Stomach (tissue), 9 donors: Measurements from ENCODE around the gene STC2. TPM values are rescaled to one million over a fixed set of nuclear protein-coding genes. Genes with fewer than 3 reads are reported as not detected.
"Not testable (repeated sequence)": the region's sequence is repeated elsewhere in the genome, so short reads cannot be mapped to it uniquely, and the experiment has no call there.

Experiments
- DNase-seq, 2 donors: peaks; one replicate each; pipeline versions ENCODE4 v3.0.0 to v3.0.0-alpha.2; 2013 to 2019
- H3K27ac ChIP-seq, 5 donors: fragments of 200-600 bp in 4 of 5; sonication (generic) in 4 of 5; one replicate each; pipeline ENCODE4 v1.5.1; 2013 to 2019; ENCODE audit warnings: mild to moderate bottlenecking in 1 of 5, moderate library complexity in 1 of 5
- H3K27me3 ChIP-seq, 3 donors: fragments of 200-600 bp; sonication (generic); one replicate each; pipeline ENCODE4 v1.5.1; 2017 to 2019; ENCODE audit warnings: mixed run types in 1 of 3
- H3K36me3 ChIP-seq, 4 donors: fragments of 200-600 bp; sonication (generic); 1 replicate in 3 of 4; 2 replicates in 1 of 4; pipeline ENCODE4 v1.5.1; 2016 to 2019
- H3K4me1 ChIP-seq, 4 donors: fragments of 200-600 bp; sonication (generic); one replicate each; pipeline ENCODE4 v1.5.1; 2016 to 2019
- H3K4me3 ChIP-seq, 4 donors: fragments of 200-600 bp; sonication (generic) in 3 of 4; one replicate each; pipeline ENCODE4 v1.5.1; 2016 to 2019; ENCODE audit warnings: mild to moderate bottlenecking in 1 of 4
- H3K9me3 ChIP-seq, 4 donors: fragments of 200-600 bp; sonication (generic); one replicate each; pipeline ENCODE4 v1.5.1; 2016 to 2019
- EP300 ChIP-seq: sonication (generic); formaldehyde crosslinking; IDR thresholded peaks from one replicate; pipeline ENCODE4 v1.6.1; 2017; ENCODE audit warnings: antibody characterized with exemption
- POLR2A ChIP-seq, 4 donors: fragments of 450-650 bp; IDR thresholded peaks; one replicate each; pipeline ENCODE4 v1.6.1; 2016; ENCODE audit warnings: antibody characterized with exemption in 4 of 4, control low read depth in 2 of 4, mild to moderate bottlenecking in 1 of 4, moderate library complexity in 1 of 4
- POLR2AphosphoS5 ChIP-seq, 3 donors: sonication (generic); formaldehyde crosslinking; IDR thresholded peaks; one replicate each; pipeline ENCODE4 v1.6.1; 2016; ENCODE audit warnings: antibody characterized with exemption in 3 of 3
- WGBS, 5 donors: extraction: QIAGEN DNeasy Blood & Tissue Kit in 3 of 5; methylation state at CpG; one replicate each; pipeline versions ENCODE4 v1.1.5 to v1.1.7; 2013 to 2018; 5-methylcytosine and 5-hydroxymethylcytosine counted together
- intact Hi-C: fragments of 100-400 bp; cut with DNase I; formaldehyde crosslinking; loops from one replicate; pipeline ENCODE4 v1.15.1; 2023; ENCODE audit warnings: low total_unique reads
- polyA plus RNA-seq, 3 donors: library from polyadenylated mRNA; stranded (reverse); fragments of 200-250 nt; gene quantifications; one replicate each; pipeline ENCODE4 v1.2.3, GENCODE V29; 2013
- total RNA-seq, 5 donors: library from RNA; depleted of rRNA; stranded (reverse); fragments of >200 nt; gene quantifications; one replicate each; pipeline versions ENCODE4 v1.1.0 to v1.2.3, GENCODE V29; 2014 to 2016
- TF ChIP-seq, protein P1 (sequence below), 7 experiments: fragments of 450-650 bp in 4 of 7; fragments of 200-600 bp in 3 of 7; sonication (generic) in 3 of 7; IDR thresholded peaks; one replicate each; pipeline ENCODE4 v1.5.1; 2016 to 2019; ENCODE audit warnings: antibody characterized with exemption in 7 of 7, control low read depth in 2 of 7, mild to moderate bottlenecking in 1 of 7
- donor health status: healthy with polysubstance abuse.
- donor health status: Bipolar disorder and iron deficiency.
- donor health status: healthy.

STC2 gene
- total and polyA plus RNA-seq, 8 donors = 0.15 to 2.6 (median 0.89) TPM; not detected in 1

DNA sequence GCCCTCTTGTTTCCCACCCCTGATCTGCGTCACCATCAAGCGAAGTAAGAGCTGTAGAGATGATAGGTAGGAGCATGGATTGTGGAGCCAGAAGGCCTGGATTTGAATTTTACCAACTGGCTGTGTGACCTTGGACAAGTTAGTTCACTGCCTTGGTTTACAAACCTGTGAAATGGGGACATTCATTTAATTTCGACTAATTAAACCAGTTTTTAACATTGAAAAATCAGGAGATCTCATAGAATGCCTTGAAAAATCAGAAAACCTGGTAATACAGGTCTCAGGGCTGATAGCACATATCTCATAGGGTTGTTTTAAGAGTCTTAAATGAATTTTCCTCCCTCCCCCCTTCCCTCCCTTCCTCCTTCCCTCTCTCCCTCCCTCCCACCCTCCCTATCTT lies 38.8 kb downstream of the STC2 start:
- H3K4me1 ChIP-seq = peaks cover 0 to 14% (median 8%) of the 10 kb centered on the region in 4 donors
- WGBS, 5 donors = 63 to 86% (median 75%) methylated on average over 3 of the region's 3 CpGs
- H3K27me3 ChIP-seq = peaks cover 0 to 94% (median 53%) of the 10 kb centered on the region in 3 donors
- no peak for DNase-seq
- intact Hi-C loops = no loop called here
- TF ChIP-seq POLR2A (IDR thresholded peaks at IDR 0.05) (no peak), POLR2AphosphoS5 (IDR thresholded peaks at IDR 0.05) (no peak), EP300 (no peak)
- TF ChIP-seq, protein P1, sequence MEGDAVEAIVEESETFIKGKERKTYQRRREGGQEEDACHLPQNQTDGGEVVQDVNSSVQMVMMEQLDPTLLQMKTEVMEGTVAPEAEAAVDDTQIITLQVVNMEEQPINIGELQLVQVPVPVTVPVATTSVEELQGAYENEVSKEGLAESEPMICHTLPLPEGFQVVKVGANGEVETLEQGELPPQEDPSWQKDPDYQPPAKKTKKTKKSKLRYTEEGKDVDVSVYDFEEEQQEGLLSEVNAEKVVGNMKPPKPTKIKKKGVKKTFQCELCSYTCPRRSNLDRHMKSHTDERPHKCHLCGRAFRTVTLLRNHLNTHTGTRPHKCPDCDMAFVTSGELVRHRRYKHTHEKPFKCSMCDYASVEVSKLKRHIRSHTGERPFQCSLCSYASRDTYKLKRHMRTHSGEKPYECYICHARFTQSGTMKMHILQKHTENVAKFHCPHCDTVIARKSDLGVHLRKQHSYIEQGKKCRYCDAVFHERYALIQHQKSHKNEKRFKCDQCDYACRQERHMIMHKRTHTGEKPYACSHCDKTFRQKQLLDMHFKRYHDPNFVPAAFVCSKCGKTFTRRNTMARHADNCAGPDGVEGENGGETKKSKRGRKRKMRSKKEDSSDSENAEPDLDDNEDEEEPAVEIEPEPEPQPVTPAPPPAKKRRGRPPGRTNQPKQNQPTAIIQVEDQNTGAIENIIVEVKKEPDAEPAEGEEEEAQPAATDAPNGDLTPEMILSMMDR (IDR thresholded peaks at IDR 0.05) = no peak
- no peaks in the 10 kb centered on the region for H3K9me3 ChIP-seq
- no peak overlapping the region for H3K4me3 ChIP-seq
- H3K36me3 ChIP-seq = no peaks in the 10 kb centered on the region
- H3K27ac ChIP-seq = no peak overlapping the region

DNA sequence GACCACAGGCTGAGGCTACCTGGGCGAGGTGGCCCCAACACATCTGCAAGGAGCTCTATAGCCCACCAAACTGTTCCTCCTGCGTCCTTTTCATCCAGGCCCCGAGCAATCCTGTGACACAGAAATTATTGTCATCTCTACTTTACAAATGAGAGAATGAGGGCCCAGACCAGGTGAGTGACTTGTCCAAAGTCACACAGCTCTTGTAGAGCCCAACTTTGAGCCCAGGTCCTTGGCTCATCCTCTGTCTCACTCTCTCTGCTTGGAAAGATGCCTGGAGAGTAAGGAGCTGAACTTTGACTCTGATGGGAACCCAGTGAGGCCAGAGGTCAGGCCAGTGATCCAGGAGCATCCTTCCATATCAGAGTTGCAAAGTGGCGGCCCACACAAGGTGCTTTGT lies 39.6 kb downstream of the STC2 start:
- DNase-seq = no peak
- intact Hi-C loops = no loop called here
- H3K36me3 ChIP-seq = no peaks in the 10 kb centered on the region
- no peak overlapping the region for H3K4me3 ChIP-seq
- 79 to 89% (median 83%) methylated on average over 4 of the region's 4 CpGs for WGBS, 5 donors
- H3K27me3 ChIP-seq = peaks cover 0 to 94% (median 52%) of the 10 kb centered on the region in 3 donors
- TF ChIP-seq POLR2AphosphoS5 (IDR thresholded peaks at IDR 0.05) = no peak
- TF ChIP-seq, protein P1 (IDR thresholded peaks at IDR 0.05) = no peak
- H3K27ac ChIP-seq = no peak overlapping the region
- peaks cover 4 to 12% (median 6%) of the 10 kb centered on the region in 4 donors for H3K4me1 ChIP-seq
- H3K9me3 ChIP-seq = no peaks in the 10 kb centered on the region

DNA sequence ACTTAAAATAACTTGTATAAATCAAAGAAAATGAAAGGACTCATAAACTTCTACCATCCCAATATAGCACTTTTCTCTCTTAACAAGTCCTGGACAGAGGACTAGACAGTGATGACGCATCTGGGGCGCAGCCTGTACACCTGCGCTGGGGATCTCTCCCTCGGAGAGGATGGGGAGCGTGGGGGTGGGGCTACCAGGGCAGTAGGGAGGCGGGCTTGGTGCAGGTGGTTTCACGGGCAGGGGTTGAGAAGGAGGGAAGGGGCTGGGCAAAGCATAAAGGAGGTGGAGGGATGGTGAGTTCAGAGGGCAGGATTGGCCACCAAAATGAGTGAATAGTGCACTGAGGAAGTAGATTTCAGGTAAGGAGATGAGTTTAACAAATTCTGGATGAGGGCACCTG lies 41.1 kb downstream of the STC2 start:
- Histone ChIP-seq H3K27me3 (peaks cover 0 to 96% (median 54%) of the 10 kb centered on the region in 3 donors), H3K4me3 (no peak overlapping the region), H3K4me1 (peaks cover 8 to 14% (median 10%) of the 10 kb centered on the region in 4 donors), H3K27ac (no peak overlapping the region), H3K9me3 (no peaks in the 10 kb centered on the region), H3K36me3 (no peaks in the 10 kb centered on the region)
- no peak for DNase-seq
- TF ChIP-seq POLR2A (IDR thresholded peaks at IDR 0.05) (no peak), EP300 (no peak), POLR2AphosphoS5 (IDR thresholded peaks at IDR 0.05) (no peak)
- TF ChIP-seq, protein P1 (IDR thresholded peaks at IDR 0.05) = no peak
- intact Hi-C loops = no loop called here
- WGBS, 5 donors = 34 to 47% (median 40%) methylated on average over 7 of the region's 7 CpGs

DNA sequence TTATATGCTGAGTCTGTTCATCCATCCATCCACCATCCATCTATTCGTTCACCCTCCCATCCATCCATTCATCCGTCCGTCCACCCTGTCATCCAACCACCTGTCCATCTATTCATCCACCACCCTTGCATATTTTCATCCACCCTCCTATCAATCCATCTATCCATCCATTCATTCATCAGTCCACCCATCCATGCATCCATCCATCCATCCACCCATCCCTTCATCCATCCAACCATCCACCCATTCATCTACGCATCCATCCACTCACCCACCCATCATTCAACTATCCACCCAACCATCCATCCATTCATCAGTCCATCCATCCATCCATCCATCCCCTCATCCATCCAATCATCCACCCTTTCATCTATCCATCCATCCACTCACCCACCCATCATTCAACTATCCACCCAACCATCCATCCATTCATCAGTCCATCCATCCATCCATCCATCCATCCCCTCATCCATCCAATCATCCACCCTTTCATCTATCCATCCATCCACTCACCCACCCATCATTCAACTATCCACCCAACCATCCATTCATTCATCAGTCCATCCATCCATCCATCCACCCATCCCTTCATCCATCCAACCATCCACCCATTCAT lies 43.8 kb downstream of the STC2 start:
- H3K9me3 ChIP-seq, H3K36me3 ChIP-seq, H3K4me3 ChIP-seq, intact Hi-C loops, DNase-seq, H3K27ac ChIP-seq: not testable (repeated sequence)
- WGBS, 5 donors = 95 to 97% (median 96%) methylated on average over 4 of the region's 4 CpGs
- Histone ChIP-seq H3K27me3 (peaks cover 0 to 95% (median 36%) of the 10 kb centered on the region in 3 donors), H3K4me1 (peaks cover 8 to 12% (median 9%) of the 10 kb centered on the region in 4 donors)
